Bronchial epithelial cell (primary cell): ENCODE results near the gene RAPGEF4. TPM values are rescaled to one million over a fixed set of nuclear protein-coding genes. Genes with fewer than 3 reads are reported as not detected.

Experiments used
- DNase-seq: peaks from one replicate; pipeline ENCODE4 v3.0.0-alpha.2; 2010; ENCODE audit warnings: low read depth
- FAIRE-seq: peaks from 2 replicates; lab custom pipeline; 2011; peaks lifted over from hg19 to GRCh38; lab: Jason Lieb, UNC
- H3K27me3 ChIP-seq: 2 replicates; pipeline ENCODE4 v1.5.1; 2011; ENCODE audit warnings: low read length; ENCODE audit not compliant: control insufficient read depth, insufficient read depth
- H3K36me3 ChIP-seq: 2 replicates; pipeline ENCODE4 v1.5.1; 2011; ENCODE audit warnings: low read length; ENCODE audit not compliant: control insufficient read depth, insufficient read depth
- H3K4me3 ChIP-seq: 2 replicates; pipeline ENCODE4 v1.5.1; 2011; ENCODE audit warnings: mild to moderate bottlenecking, low read depth, low read length, control low read depth
- CTCF ChIP-seq: IDR thresholded peaks from 2 replicates; pipeline ENCODE4 v1.5.1; 2011; ENCODE audit warnings: mild to moderate bottlenecking, moderate library complexity, low read length, control low read depth, inconsistent platforms; ENCODE audit not compliant: insufficient read depth, severe bottlenecking
- total RNA-seq: library from RNA; depleted of rRNA; stranded (reverse); fragments of >200 nt; gene quantifications from 2 replicates; pipeline ENCODE4 v1.2.1, GENCODE V29; 2014

The RAPGEF4 gene
- total RNA-seq, 1 donor from 2014 or later: 0.26 TPM

GRCh38 chr2:172996387-172996961 is 260.8 kb downstream of the RAPGEF4 start:
- TF ChIP-seq CTCF: no peak
- FAIRE-seq: no peak
- DNase-seq: peak; percentile 88
- no peaks in the 10 kb centered on the region for H3K36me3 ChIP-seq
- H3K27me3 ChIP-seq: no peaks in the 10 kb centered on the region
- H3K4me3 ChIP-seq: no peak overlapping the region

GRCh38 chr2:172997031-172997430 is 261.4 kb downstream of the RAPGEF4 start:
- Histone ChIP-seq H3K4me3 (no peak overlapping the region), H3K36me3 (no peaks in the 10 kb centered on the region), H3K27me3 (no peaks in the 10 kb centered on the region)
- TF ChIP-seq CTCF: no peak
- no peak for FAIRE-seq
- DNase-seq: no peak

- no peak overlapping the region for H3K4me3 ChIP-seq
- H3K36me3 ChIP-seq: no peaks in the 10 kb centered on the region
- peak; percentile 92 for DNase-seq
- no peaks in the 10 kb centered on the region for H3K27me3 ChIP-seq
- TF ChIP-seq CTCF: no peak
- no peak for FAIRE-seq
Measured at GRCh38 chr2:172998547-172999272, 263.1 kb downstream of the RAPGEF4 start.

DNA sequence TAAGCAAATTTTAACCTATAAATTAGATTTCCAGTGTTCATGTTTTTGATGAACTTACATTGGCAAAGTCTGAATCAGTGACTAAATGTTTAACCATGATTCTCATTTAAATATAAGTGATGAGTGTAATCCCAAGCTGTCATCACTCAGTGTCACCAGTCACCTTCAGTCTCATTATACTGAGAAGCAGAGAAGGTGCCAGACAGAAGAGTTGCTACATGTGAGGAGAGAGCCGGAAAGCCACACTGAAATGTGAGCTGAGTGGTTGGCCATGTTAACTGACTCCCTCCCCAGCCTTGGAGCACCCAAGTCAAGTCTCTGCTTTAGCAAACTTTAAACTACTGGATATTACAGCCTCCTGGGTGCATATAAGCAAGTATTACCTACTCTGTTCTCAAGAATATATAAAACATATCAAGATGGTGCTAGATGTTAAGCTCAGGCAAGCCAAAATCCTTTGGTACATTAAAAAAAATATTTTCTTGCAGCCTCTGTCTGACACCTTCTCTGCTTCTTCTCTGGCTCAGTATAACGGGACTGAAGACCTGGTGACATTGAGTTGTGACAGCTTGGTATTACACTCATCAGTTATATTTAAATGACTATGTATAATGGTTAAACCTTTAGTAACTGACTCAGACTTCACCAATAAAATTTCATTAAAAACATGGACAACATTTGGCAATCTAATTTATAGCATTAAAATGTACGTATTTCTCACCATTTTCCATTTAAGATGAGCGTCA is 264.2 kb downstream of the RAPGEF4 start:
- Histone ChIP-seq H3K36me3 (no peaks in the 10 kb centered on the region), H3K4me3 (no peak overlapping the region), H3K27me3 (no peaks in the 10 kb centered on the region)
- FAIRE-seq (no peak), DNase-seq (peak; percentile 59)
- no peak for TF ChIP-seq CTCF

- FAIRE-seq: no peak
- no peak overlapping the region for H3K4me3 ChIP-seq
- DNase-seq: no peak
- no peaks in the 10 kb centered on the region for H3K36me3 ChIP-seq
- TF ChIP-seq CTCF: no peak
- H3K27me3 ChIP-seq: no peaks in the 10 kb centered on the region
Measured at GRCh38 chr2:173001664-173002604, 266.3 kb downstream of the RAPGEF4 start.
